Measurements from ENCODE around the gene UBALD2. TPM values are rescaled to one million over a fixed set of nuclear protein-coding genes. Genes with fewer than 3 reads are reported as not detected.

Gene UBALD2
- total and polyA plus RNA-seq, 2 of the 8 experiments (the other 6 are each of a cell fraction or from before 2014, with no cell fraction given) = 17.8 to 22.6 TPM

DNA sequence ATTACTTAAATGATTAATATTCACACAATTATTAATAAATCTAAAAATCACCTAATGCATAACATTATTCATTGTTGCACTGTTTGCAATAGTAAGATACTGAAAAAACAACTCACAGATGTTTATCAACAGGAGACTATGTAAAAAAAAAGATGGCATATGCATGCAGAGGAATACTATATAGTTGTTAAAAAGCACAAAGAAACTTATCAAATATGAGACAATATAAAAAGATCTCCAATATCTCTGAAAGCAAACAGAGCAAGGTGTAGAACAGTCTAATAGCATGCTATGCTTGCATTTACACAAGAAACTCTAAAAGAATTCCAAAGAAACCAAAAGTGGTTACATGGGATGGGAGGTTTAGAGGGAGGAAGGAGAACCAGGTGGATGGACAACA lies 28.5 kb upstream of the UBALD2 start:
- no peak overlapping the region for H3K9ac ChIP-seq (replicated peaks in 1 of 4; ENCODE audit: extremely low read depth in 1 of 4, low read depth in 3 of 4, low read length in 3 of 4)
- peaks cover 0 to 6% (median 4%) of the 10 kb centered on the region in 4 experiments; a peak in 5 of 7 replicates for H3K4me1 ChIP-seq (replicated peaks in 1 of 4; ENCODE audit: control insufficient read depth in 3 of 4, insufficient read depth in 4 of 4, low read length in 3 of 4)
- H4K5ac ChIP-seq (ENCODE audit: insufficient read length, low read depth, low read length) = no peak overlapping the region
- no peaks in the 10 kb centered on the region for H3K79me1 ChIP-seq (ENCODE audit: low read depth, low read length)
- DNase-seq (ENCODE audit: low read depth in 1 of 2, low spot score in 2 of 2) (no peak), FAIRE-seq (no peak)
- no peak overlapping the region for H2BK120ac ChIP-seq (replicated peaks; ENCODE audit: low read depth, low read length)
- peaks cover 11% of the 10 kb centered on the region for H3K23me2 ChIP-seq (ENCODE audit: low read depth, low read length)
- H3K27me3 ChIP-seq (replicated peaks in 1 of 4; ENCODE audit: control insufficient read depth in 3 of 4, extremely low read depth in 1 of 4, insufficient read depth in 3 of 4, low read length in 3 of 4) = peaks cover 5 to 31% (median 21%) of the 10 kb centered on the region in 4 experiments
- no peak overlapping the region for H4K8ac ChIP-seq (ENCODE audit: extremely low read depth, insufficient read depth, low read length)
- no peak overlapping the region for H3K18ac ChIP-seq (ENCODE audit: extremely low read depth, low read length)
- 0 out of 4 replicates have a peak, but pooled peaks cover 0 to 2% of the 10 kb centered on the region in 2 experiments for H3K79me2 ChIP-seq (ENCODE audit: control insufficient read depth in 1 of 2, insufficient read depth in 2 of 2, low read length in 2 of 2)
- H4K20me1 ChIP-seq (replicated peaks in 1 of 2; ENCODE audit: control insufficient read depth in 1 of 2, insufficient read depth in 2 of 2, low read length in 2 of 2) = no peaks in the 10 kb centered on the region
- H3K36me3 ChIP-seq (ENCODE audit: control insufficient read depth in 2 of 4, insufficient read depth in 4 of 4, low read length in 3 of 4) = no peaks in the 10 kb centered on the region
- H3K4me3 ChIP-seq (ENCODE audit: extremely low read depth in 1 of 4, insufficient read depth in 2 of 4, low read depth in 3 of 4, low read length in 4 of 4) = no peak overlapping the region
- no peak overlapping the region for H3K27ac ChIP-seq (ENCODE audit: low read depth, low read length)
- TF ChIP-seq CTBP2 (IDR thresholded peaks at IDR 0.05; ENCODE audit: borderline replicate concordance, insufficient read depth, insufficient read length, low read length) (no peak), MAFK (IDR thresholded peaks at IDR 0.05; ENCODE audit: low read depth, low read length) (no peak), PHF8 (conservative IDR thresholded peaks at IDR 0.05; ENCODE audit: low read depth, low read length) (no peak), JUND (IDR thresholded peaks at IDR 0.05; ENCODE audit: low read length) (no peak), CBX8 (IDR thresholded peaks at IDR 0.05; ENCODE audit: borderline replicate concordance, low read depth, low read length) (no peak), CEBPB (IDR thresholded peaks at IDR 0.05; ENCODE audit: low read depth, low read length) (no peak), SP4 (IDR thresholded peaks at IDR 0.05; ENCODE audit: low read length) (no peak), RBBP5 (IDR thresholded peaks at IDR 0.05; ENCODE audit: borderline replicate concordance, low read depth, low read length) (no peak), SIRT6 (IDR thresholded peaks at IDR 0.05; ENCODE audit: low read length) (no peak), TAF7 (optimal IDR thresholded peaks at IDR 0.05; ENCODE audit: borderline replicate concordance, low read depth, low read length) (no peak), CHD1 (IDR thresholded peaks at IDR 0.05; ENCODE audit: low read depth, low read length) (no peak), SP1 (IDR thresholded peaks at IDR 0.05; ENCODE audit: low read depth, low read length) (no peak), BACH1 (IDR thresholded peaks at IDR 0.05; ENCODE audit: low read length) (no peak), RNF2 (IDR thresholded peaks at IDR 0.05; ENCODE audit: borderline replicate concordance, low read depth, low read length, missing control alignments, poor library complexity, severe bottlenecking) (no peak), GABPA (IDR thresholded peaks at IDR 0.05; ENCODE audit: borderline replicate concordance, insufficient read depth, low read length) (no peak)
- H3K56ac ChIP-seq (replicated peaks; ENCODE audit: insufficient read length, low read depth, low read length) = no peak overlapping the region
- H4K91ac ChIP-seq (replicated peaks; ENCODE audit: insufficient read length, low read length) = no peak overlapping the region
- H3K9me3 ChIP-seq (ENCODE audit: insufficient read depth in 2 of 2, low read depth in 1 of 2, low read length in 1 of 2) = no peaks in the 10 kb centered on the region
- no peak overlapping the region for H2AFZ ChIP-seq (ENCODE audit: low read length)
- H2BK20ac ChIP-seq (ENCODE audit: low read length) = no peak overlapping the region
- no peak overlapping the region for H3K4ac ChIP-seq (replicated peaks; ENCODE audit: insufficient read length, low read depth, low read length)
- CTCF ChIA-PET (ENCODE audit: partially characterized antibody) = interaction anchor here (1.1 to 2.4 kb wide), 2 partner anchors 55 to 156 kb away, joined by 3 to 19 read pairs; no protein-coding TSS in a partner anchor
- H3K4me2 ChIP-seq (ENCODE audit: insufficient read depth in 1 of 2, low read depth in 2 of 2, low read length in 2 of 2) = no peak overlapping the region
- no peak overlapping the region for H2BK15ac ChIP-seq (ENCODE audit: low read length)
- H3K14ac ChIP-seq (ENCODE audit: insufficient read length) = no peak overlapping the region
- POLR2A ChIA-PET (ENCODE audit: partially characterized antibody) = no interaction called here
- H3K23ac ChIP-seq (ENCODE audit: insufficient read length) = no peak overlapping the region
- H2BK12ac ChIP-seq (ENCODE audit: low read depth, low read length) = no peak overlapping the region
- no peak overlapping the region for H2BK5ac ChIP-seq (ENCODE audit: low read depth, low read length)
- H2AK5ac ChIP-seq (ENCODE audit: low read depth, low read length) = no peak overlapping the region

All from H1 (cell line).